Measurements from ENCODE around the gene HNF4A.

GRCh38 chr20:44310664-44311639 is 44.5 kb upstream of the HNF4A start, which contains the start of gene FITM2:
- peak; percentile 92 to 98 (median 97) for TF ChIP-seq CTCF (IDR thresholded peaks at IDR 0.05)
- TF ChIP-seq POLR2A (IDR thresholded peaks at IDR 0.05), result peak; percentile 24
- no peak for TF ChIP-seq EP300 (IDR thresholded peaks at IDR 0.05)

Measured in ovary (tissue), 3 donors.